Duodenal mucosa (tissue), 2 donors: Measurements from ENCODE around the gene CANT1.

ENCODE experiments used
- H3K27ac ChIP-seq: one replicate; pipeline ENCODE4 v1.7.0; 2013; ENCODE audit warnings: low read depth, low read length
- H3K27me3 ChIP-seq, 2 donors: one replicate each; pipeline ENCODE4 v1.7.0; 2013; ENCODE audit warnings: low read length in 2 of 2, control low read depth in 1 of 2; ENCODE audit not compliant: insufficient read depth in 2 of 2, control insufficient read depth in 1 of 2
- H3K36me3 ChIP-seq, 2 donors: one replicate each; pipeline ENCODE4 v1.7.0; 2013; ENCODE audit warnings: low read length in 2 of 2, control low read depth in 1 of 2; ENCODE audit not compliant: insufficient read depth in 2 of 2, control insufficient read depth in 1 of 2
- H3K4me1 ChIP-seq, 2 donors: one replicate each; pipeline ENCODE4 v1.7.0; 2013; ENCODE audit warnings: low read length in 2 of 2, control low read depth in 1 of 2; ENCODE audit not compliant: insufficient read depth in 2 of 2, control insufficient read depth in 1 of 2
- H3K4me3 ChIP-seq, 2 donors: one replicate each; pipeline ENCODE4 v1.7.0; 2013; ENCODE audit warnings: low read length in 2 of 2, low read depth in 1 of 2
- H3K9ac ChIP-seq, 2 donors: one replicate each; pipeline ENCODE4 v1.7.0; 2013; ENCODE audit warnings: low read length in 2 of 2, low read depth in 1 of 2
- H3K9me3 ChIP-seq, 2 donors: one replicate each; pipeline ENCODE4 v1.7.0; 2013; ENCODE audit warnings: low read length in 2 of 2, control low read depth in 1 of 2; ENCODE audit not compliant: control insufficient read depth in 1 of 2

The CANT1 gene

GRCh38 chr17:78957128-78957527, 52.4 kb downstream of the CANT1 start:
- H3K4me1 ChIP-seq = peaks cover 3 to 5% of the 10 kb centered on the region in 2 donors
- no peak overlapping the region for H3K27ac ChIP-seq
- no peak overlapping the region for H3K9ac ChIP-seq
- H3K27me3 ChIP-seq = no peaks in the 10 kb centered on the region
- no peak overlapping the region for H3K4me3 ChIP-seq
- H3K36me3 ChIP-seq = no peaks in the 10 kb centered on the region
- no peaks in the 10 kb centered on the region for H3K9me3 ChIP-seq

- Histone ChIP-seq H3K36me3 (no peaks in the 10 kb centered on the region), H3K9me3 (peaks cover 2% of the 10 kb centered on the region in 2 donors), H3K4me3 (no peak overlapping the region), H3K4me1 (peaks cover 3% of the 10 kb centered on the region in 2 donors), H3K9ac (no peak overlapping the region), H3K27me3 (no peaks in the 10 kb centered on the region), H3K27ac (no peak overlapping the region)
These were observed 53.3 kb downstream of the CANT1 start for GRCh38 chr17:78956254-78956653.

- Histone ChIP-seq H3K27ac (no peak overlapping the region), H3K4me1 (peaks cover 3% of the 10 kb centered on the region in 2 donors), H3K36me3 (no peaks in the 10 kb centered on the region), H3K9ac (no peak overlapping the region), H3K27me3 (no peaks in the 10 kb centered on the region), H3K4me3 (no peak overlapping the region), H3K9me3 (peaks cover 11 to 16% of the 10 kb centered on the region in 2 donors)
These were observed 54.9 kb downstream of the CANT1 start for GRCh38 chr17:78954684-78955083.

GRCh38 chr17:78953356-78954350, 55.9 kb downstream of the CANT1 start:
- peaks cover 0 to 3% of the 10 kb centered on the region in 2 donors for H3K4me1 ChIP-seq
- H3K9ac ChIP-seq = no peak overlapping the region
- no peak overlapping the region for H3K27ac ChIP-seq
- no peaks in the 10 kb centered on the region for H3K27me3 ChIP-seq
- H3K4me3 ChIP-seq = no peak overlapping the region
- peaks cover 11 to 16% of the 10 kb centered on the region in 2 donors for H3K9me3 ChIP-seq
- H3K36me3 ChIP-seq = no peaks in the 10 kb centered on the region

GRCh38 chr17:78952706-78953105, 56.9 kb downstream of the CANT1 start:
- Histone ChIP-seq H3K4me1 (peaks cover under 1 to 7% of the 10 kb centered on the region in 2 donors), H3K36me3 (no peaks in the 10 kb centered on the region), H3K4me3 (no peak overlapping the region), H3K27ac (no peak overlapping the region), H3K9me3 (peaks cover 11 to 16% of the 10 kb centered on the region in 2 donors), H3K9ac (no peak overlapping the region), H3K27me3 (no peaks in the 10 kb centered on the region)

- Histone ChIP-seq H3K9me3 (peaks cover 11 to 16% of the 10 kb centered on the region in 2 donors), H3K9ac (no peak overlapping the region), H3K27me3 (no peaks in the 10 kb centered on the region), H3K27ac (no peak overlapping the region), H3K4me1 (peaks cover 7 to 13% of the 10 kb centered on the region in 2 donors), H3K4me3 (no peak overlapping the region), H3K36me3 (no peaks in the 10 kb centered on the region)
These were observed 57.5 kb downstream of the CANT1 start for GRCh38 chr17:78951967-78952551.

GRCh38 chr17:78950870-78951269, 58.7 kb downstream of the CANT1 start:
- no peaks in the 10 kb centered on the region for H3K36me3 ChIP-seq
- H3K27ac ChIP-seq = no peak overlapping the region

GRCh38 chr17:78947235-78948149, 62.1 kb downstream of the CANT1 start:
- no peak overlapping the region for H3K9ac ChIP-seq
- H3K27ac ChIP-seq = no peak overlapping the region
- no peaks in the 10 kb centered on the region for H3K36me3 ChIP-seq
- H3K27me3 ChIP-seq = no peaks in the 10 kb centered on the region
- peaks cover 11 to 16% of the 10 kb centered on the region in 2 donors for H3K9me3 ChIP-seq
- no peak overlapping the region for H3K4me3 ChIP-seq
- peaks cover 10 to 11% of the 10 kb centered on the region in 2 donors for H3K4me1 ChIP-seq

More at GRCh38 chr17:78950870-78951269, 58.7 kb downstream of the CANT1 start:
- Histone ChIP-seq H3K9ac (no peak overlapping the region), H3K4me1 (peaks cover 10 to 15% of the 10 kb centered on the region in 2 donors), H3K4me3 (no peak overlapping the region), H3K9me3 (peaks cover 11 to 16% of the 10 kb centered on the region in 2 donors), H3K27me3 (no peaks in the 10 kb centered on the region)

GRCh38 chr17:78946631-78947030, 62.9 kb downstream of the CANT1 start:
- Histone ChIP-seq H3K4me3 (no peak overlapping the region), H3K27me3 (no peaks in the 10 kb centered on the region), H3K9ac (no peak overlapping the region), H3K36me3 (no peaks in the 10 kb centered on the region), H3K4me1 (peaks cover 10 to 11% of the 10 kb centered on the region in 2 donors), H3K27ac (no peak overlapping the region), H3K9me3 (peaks cover 11 to 16% of the 10 kb centered on the region in 2 donors)
